HCT116 (cell line): ENCODE results near the gene ASB12.

Experiments
- POLR2A ChIP-seq: IDR thresholded peaks from 2 replicates; pipeline ENCODE4 v1.7.0; 2011; ENCODE audit warnings: borderline replicate concordance; ENCODE audit not compliant: insufficient read depth, insufficient read length; ENCODE audit errors: extremely low read depth
- ZBTB33 ChIP-seq: IDR thresholded peaks from 2 replicates; pipeline ENCODE4 v1.6.1; 2011; ENCODE audit warnings: mild to moderate bottlenecking, low read length, moderate library complexity; ENCODE audit not compliant: insufficient replicate concordance; ENCODE audit errors: extremely low read depth

GRCh38 chrX:64176876-64177275 is 53.5 kb downstream of the ASB12 start:
- TF ChIP-seq ZBTB33 (no peak), POLR2A (no peak)
